Neuronal stem cell (in vitro differentiated cells): ENCODE data around the gene LIPN.

ENCODE experiments used
- DNase-seq: peaks from one replicate; pipeline ENCODE4 v3.0.0-alpha.2; 2013; ENCODE audit warnings: low spot score
- H2AFZ ChIP-seq: one replicate; pipeline ENCODE4 v1.6.1; 2013; ENCODE audit warnings: mild to moderate bottlenecking, low read length, inconsistent platforms
- H2AK5ac ChIP-seq: 2 replicates; pipeline ENCODE4 v1.6.1; 2013; ENCODE audit warnings: low read depth, mild to moderate bottlenecking, inconsistent platforms, low read length, moderate library complexity, mixed read lengths
- H2BK120ac ChIP-seq: 2 replicates; pipeline ENCODE4 v1.6.1; 2013; ENCODE audit warnings: low read depth, mild to moderate bottlenecking, inconsistent platforms, low read length, moderate library complexity, mixed read lengths
- H2BK12ac ChIP-seq: one replicate; pipeline ENCODE4 v1.6.1; 2013; ENCODE audit warnings: low read length, inconsistent platforms
- H2BK15ac ChIP-seq: 2 replicates; pipeline ENCODE4 v1.6.1; 2013; ENCODE audit warnings: mild to moderate bottlenecking, low read length, inconsistent platforms, mixed read lengths
- H2BK5ac ChIP-seq: one replicate; pipeline ENCODE4 v1.6.1; 2013; ENCODE audit warnings: inconsistent platforms, mild to moderate bottlenecking, low read length, moderate library complexity
- H3K14ac ChIP-seq: one replicate; pipeline ENCODE4 v1.6.1; 2013; ENCODE audit warnings: low read length, inconsistent platforms
- H3K18ac ChIP-seq: 2 replicates; pipeline ENCODE4 v1.6.1; 2013; ENCODE audit warnings: low read length, inconsistent platforms
- H3K23ac ChIP-seq: 2 replicates; pipeline ENCODE4 v1.6.1; 2013; ENCODE audit warnings: low read depth, mild to moderate bottlenecking, mixed read lengths, low read length, inconsistent platforms; ENCODE audit not compliant: poor library complexity
- H3K27ac ChIP-seq: replicated peaks from 3 replicates; pipeline ENCODE4 v1.5.1; 2013; ENCODE audit warnings: low read length, inconsistent platforms
- H3K27me3 ChIP-seq, 3 experiments: 2 replicates each; pipeline ENCODE4 v1.6.1; 2013; ENCODE audit warnings: low read length in 3 of 3, mild to moderate bottlenecking in 2 of 3, inconsistent platforms in 1 of 3, low read depth in 1 of 3, mixed read lengths in 1 of 3, moderate library complexity in 1 of 3; ENCODE audit not compliant: control insufficient read depth in 3 of 3, insufficient read depth in 3 of 3
- H3K36me3 ChIP-seq, 2 donors: replicated peaks in 1 of 2; 2 replicates each; pipeline ENCODE4 v1.6.1; 2013; ENCODE audit warnings: low read length in 2 of 2; ENCODE audit not compliant: control insufficient read depth in 2 of 2, insufficient read depth in 2 of 2
- H3K4ac ChIP-seq: 2 replicates; pipeline ENCODE4 v1.6.1; 2013; ENCODE audit warnings: inconsistent platforms, mild to moderate bottlenecking, low read length, moderate library complexity
- H3K4me1 ChIP-seq, 2 donors: 1 replicate in 1 of 2; 2 replicates in 1 of 2; pipeline ENCODE4 v1.6.1; 2013; ENCODE audit warnings: low read length in 2 of 2, low read depth in 1 of 2; ENCODE audit not compliant: control insufficient read depth in 2 of 2, insufficient read depth in 1 of 2
- H3K4me2 ChIP-seq: one replicate; pipeline ENCODE4 v1.6.1; 2013; ENCODE audit warnings: mild to moderate bottlenecking, low read length, inconsistent platforms; ENCODE audit not compliant: insufficient read depth, poor library complexity, severe bottlenecking
- H3K4me3 ChIP-seq, 2 donors: 2 replicates each; pipeline ENCODE4 v1.5.1; 2013; ENCODE audit warnings: low read length in 2 of 2, mild to moderate bottlenecking in 2 of 2, inconsistent platforms in 1 of 2, moderate library complexity in 1 of 2
- H3K79me1 ChIP-seq: one replicate; pipeline ENCODE4 v1.6.1; 2013; ENCODE audit warnings: low read depth, mild to moderate bottlenecking, inconsistent platforms, low read length, moderate library complexity
- H3K9ac ChIP-seq: one replicate; pipeline ENCODE4 v1.6.1; 2013; ENCODE audit warnings: mild to moderate bottlenecking, low read depth, low read length, inconsistent platforms; ENCODE audit not compliant: poor library complexity
- H3K9me3 ChIP-seq, 2 donors: replicated peaks in 1 of 2; 2 replicates each; pipeline versions ENCODE3 to v1.6.1; 2013; ENCODE audit warnings: low read length in 2 of 2, mild to moderate bottlenecking in 2 of 2, inconsistent platforms in 1 of 2, low read depth in 1 of 2, mixed read lengths in 1 of 2, moderate library complexity in 1 of 2; ENCODE audit not compliant: control insufficient read depth in 2 of 2, insufficient read depth in 1 of 2
- H4K8ac ChIP-seq: one replicate; pipeline ENCODE4 v1.6.1; 2013; ENCODE audit warnings: low read depth, mild to moderate bottlenecking, inconsistent platforms, low read length, moderate library complexity
- H4K91ac ChIP-seq: one replicate; pipeline ENCODE4 v1.6.1; 2013; ENCODE audit warnings: low read length, low read depth, mild to moderate bottlenecking, inconsistent platforms; ENCODE audit not compliant: poor library complexity
- WGBS, 2 donors: extraction: QIAGEN DNeasy Blood & Tissue Kit; methylation state at CpG; one replicate each; pipeline ENCODE4 v1.1.7; 2013; ENCODE audit warnings: missing lambda C conversion rate in 2 of 2, mixed read lengths in 1 of 2; ENCODE audit not compliant: insufficient read length in 2 of 2, insufficient replicate concordance in 1 of 2; ENCODE audit errors: extremely low coverage in 2 of 2; 5-methylcytosine and 5-hydroxymethylcytosine counted together

Gene LIPN

DNA sequence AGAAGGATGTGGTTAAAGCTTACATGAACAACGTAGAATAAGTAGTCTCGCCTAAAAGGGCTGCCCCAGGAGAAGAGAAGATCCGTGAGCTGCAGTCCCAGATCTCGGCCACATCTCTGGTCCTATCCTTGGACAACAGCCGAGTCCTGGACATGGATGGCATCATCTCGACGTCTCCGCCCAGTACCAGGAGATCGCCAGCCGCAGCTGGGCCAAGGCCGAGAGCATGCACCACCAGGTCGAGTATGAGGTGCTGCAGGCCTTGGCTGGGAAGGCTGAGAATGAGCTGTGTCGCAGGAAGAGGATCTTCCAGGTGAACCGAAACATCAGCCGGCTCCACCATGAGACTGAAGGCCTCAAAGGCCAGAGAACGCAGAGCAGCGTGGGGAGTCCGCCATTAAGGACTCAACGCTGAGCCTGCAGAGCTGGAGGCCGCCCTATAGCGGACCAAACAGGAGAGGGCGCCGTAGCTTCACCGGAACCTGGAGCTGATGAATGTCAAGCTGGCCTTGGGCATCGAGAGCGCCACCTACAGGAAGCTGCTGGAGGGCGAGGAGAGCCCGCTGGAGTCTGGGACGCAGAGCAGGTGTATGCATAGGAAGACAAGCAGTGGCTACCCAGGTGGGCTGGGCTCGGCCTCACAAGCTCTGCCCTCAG lies 31.6 kb upstream of the LIPN start:
- Histone ChIP-seq H3K4me2 (peak overlapping the region; percentile 26), H3K4me1 (no peaks in the 10 kb centered on the region), H3K23ac (peak overlapping the region; percentile 0), H2BK12ac (no peak overlapping the region), H2AK5ac (peak overlapping the region; percentile 24), H3K4ac (no peak overlapping the region), H3K9ac (peak overlapping the region; percentile 16), H3K9me3 (no peaks in the 10 kb centered on the region), H3K18ac (peak overlapping the region; percentile 85), H3K4me3 (no peak overlapping the region), H3K36me3 (no peaks in the 10 kb centered on the region), H2BK5ac (no peak overlapping the region), H3K14ac (no peak overlapping the region), H4K8ac (no peak overlapping the region), H2AFZ (no peak overlapping the region), H3K27ac (no peak overlapping the region), H2BK15ac (no peak overlapping the region), H2BK120ac (no peak overlapping the region), H4K91ac (no peak overlapping the region), H3K27me3 (peaks cover 0 to 2% (median 0%) of the 10 kb centered on the region in 3 experiments), H3K79me1 (no peaks in the 10 kb centered on the region)
- WGBS, 2 donors = no CpG with 5 or more reads among the region's 30 CpGs
- DNase-seq = peak; percentile 20

GRCh38 chr10:88730864-88731263 lies 29.0 kb upstream of the LIPN start:
- H4K8ac ChIP-seq = no peak overlapping the region
- H3K18ac ChIP-seq = no peak overlapping the region
- H3K36me3 ChIP-seq = no peaks in the 10 kb centered on the region
- DNase-seq = no peak
- peaks cover 0 to 2% (median 0%) of the 10 kb centered on the region in 3 experiments for H3K27me3 ChIP-seq
- H2BK15ac ChIP-seq = no peak overlapping the region
- no peak overlapping the region for H3K9ac ChIP-seq
- H3K4me2 ChIP-seq = no peak overlapping the region
- H3K4me3 ChIP-seq = no peak overlapping the region
- H3K27ac ChIP-seq = no peak overlapping the region
- no peak overlapping the region for H4K91ac ChIP-seq
- H2AFZ ChIP-seq = no peak overlapping the region
- no peak overlapping the region for H2BK5ac ChIP-seq
- H2BK12ac ChIP-seq = no peak overlapping the region
- WGBS, 2 donors = no CpG with 5 or more reads among the region's 4 CpGs
- H3K79me1 ChIP-seq = no peaks in the 10 kb centered on the region
- no peak overlapping the region for H3K4ac ChIP-seq
- no peak overlapping the region for H3K23ac ChIP-seq
- H3K9me3 ChIP-seq = no peaks in the 10 kb centered on the region
- no peaks in the 10 kb centered on the region for H3K4me1 ChIP-seq
- H2BK120ac ChIP-seq = no peak overlapping the region
- no peak overlapping the region for H3K14ac ChIP-seq
- no peak overlapping the region for H2AK5ac ChIP-seq

DNA sequence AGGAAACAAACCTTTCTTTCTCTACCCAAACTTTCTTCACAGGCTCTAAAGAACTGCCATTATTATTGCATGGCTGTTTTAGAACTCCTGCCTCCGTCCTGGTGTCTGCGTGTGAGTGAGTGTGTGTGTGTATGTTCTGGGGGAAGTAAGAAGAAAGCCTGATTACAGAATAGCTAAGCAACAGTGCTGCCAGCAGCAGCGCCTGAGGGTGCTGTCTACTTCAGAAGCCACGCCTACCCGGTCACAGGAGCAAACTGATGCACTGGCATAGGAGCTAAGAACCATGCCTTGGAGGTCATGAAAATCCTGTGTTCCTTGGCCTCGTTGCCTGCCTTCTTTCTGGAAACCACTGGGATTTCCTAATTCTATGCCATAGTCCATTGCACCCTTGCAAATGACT lies 28.5 kb upstream of the LIPN start:
- H3K4ac ChIP-seq = no peak overlapping the region
- no peak overlapping the region for H3K4me2 ChIP-seq
- H3K9me3 ChIP-seq = no peaks in the 10 kb centered on the region
- H2BK5ac ChIP-seq = no peak overlapping the region
- H2BK120ac ChIP-seq = no peak overlapping the region
- no peak overlapping the region for H4K8ac ChIP-seq
- H3K23ac ChIP-seq = no peak overlapping the region
- H2AFZ ChIP-seq = no peak overlapping the region
- H2BK12ac ChIP-seq = no peak overlapping the region
- no peaks in the 10 kb centered on the region for H3K79me1 ChIP-seq
- H3K27ac ChIP-seq = no peak overlapping the region
- H3K18ac ChIP-seq = no peak overlapping the region
- no peak overlapping the region for H3K9ac ChIP-seq
- peaks cover 0 to 2% (median 0%) of the 10 kb centered on the region in 3 experiments for H3K27me3 ChIP-seq
- no peak for DNase-seq
- no peak overlapping the region for H3K4me3 ChIP-seq
- no peaks in the 10 kb centered on the region for H3K4me1 ChIP-seq
- H2BK15ac ChIP-seq = no peak overlapping the region
- no peak overlapping the region for H3K14ac ChIP-seq
- no peak overlapping the region for H2AK5ac ChIP-seq
- H4K91ac ChIP-seq = no peak overlapping the region
- no peaks in the 10 kb centered on the region for H3K36me3 ChIP-seq
- no CpG with 5 or more reads among the region's 6 CpGs for WGBS, 2 donors

- no peak overlapping the region for H2BK12ac ChIP-seq
- no peak overlapping the region for H3K14ac ChIP-seq
- no peaks in the 10 kb centered on the region for H3K4me1 ChIP-seq
- WGBS, 2 donors = no CpG with 5 or more reads among the region's 2 CpGs
- H3K27me3 ChIP-seq = peaks cover 0 to 2% (median 0%) of the 10 kb centered on the region in 3 experiments
- no peak overlapping the region for H4K8ac ChIP-seq
- H3K4me2 ChIP-seq = no peak overlapping the region
- no peak overlapping the region for H3K18ac ChIP-seq
- H3K27ac ChIP-seq = no peak overlapping the region
- DNase-seq = no peak
- no peak overlapping the region for H3K23ac ChIP-seq
- H3K79me1 ChIP-seq = no peaks in the 10 kb centered on the region
- H2BK120ac ChIP-seq = no peak overlapping the region
- no peak overlapping the region for H4K91ac ChIP-seq
- H2BK15ac ChIP-seq = no peak overlapping the region
- H3K4me3 ChIP-seq = no peak overlapping the region
- no peak overlapping the region for H3K9ac ChIP-seq
- H2AFZ ChIP-seq = no peak overlapping the region
- H2BK5ac ChIP-seq = no peak overlapping the region
- no peak overlapping the region for H2AK5ac ChIP-seq
- H3K36me3 ChIP-seq = no peaks in the 10 kb centered on the region
- H3K9me3 ChIP-seq = no peaks in the 10 kb centered on the region
- no peak overlapping the region for H3K4ac ChIP-seq
Measured at GRCh38 chr10:88733215-88733614, 26.6 kb upstream of the LIPN start.
